Body of pancreas (tissue), 4 donors: ENCODE measurements around the gene NUCKS1.

Source experiments
- POLR2A ChIP-seq, 3 donors: fragments of 450-650 bp; IDR thresholded peaks; one replicate each; pipeline ENCODE4 v1.6.1; 2016; ENCODE audit warnings: antibody characterized with exemption in 3 of 3, mild to moderate bottlenecking in 2 of 3
- TF ChIP-seq, protein P1 (sequence below), 7 experiments: fragments of 450-650 bp in 4 of 7; fragments of 200-600 bp in 3 of 7; sonication (generic) in 3 of 7; IDR thresholded peaks; one replicate each; pipeline ENCODE4 v1.5.1; 2016 to 2019; ENCODE audit warnings: antibody characterized with exemption in 7 of 7

DNA sequence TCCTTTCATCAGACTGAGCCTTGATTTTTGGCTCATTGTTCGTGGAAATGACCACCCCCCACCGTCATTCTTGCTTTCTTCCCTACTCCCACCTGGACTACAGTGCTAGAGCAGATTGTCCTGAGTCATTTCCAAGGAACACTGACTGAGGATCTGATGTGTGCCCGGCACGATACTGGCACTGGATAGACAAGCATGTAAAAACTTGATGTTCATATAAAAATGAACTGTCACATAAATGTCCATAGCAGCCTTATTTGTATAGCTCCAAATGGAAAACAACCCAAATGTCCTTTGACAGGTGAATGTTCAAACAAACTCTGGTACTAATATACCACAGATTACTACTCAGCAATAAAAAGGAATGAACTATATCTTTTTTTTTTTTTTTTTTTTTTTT lies 51.1 kb downstream of the NUCKS1 start:
- TF ChIP-seq, protein P1, sequence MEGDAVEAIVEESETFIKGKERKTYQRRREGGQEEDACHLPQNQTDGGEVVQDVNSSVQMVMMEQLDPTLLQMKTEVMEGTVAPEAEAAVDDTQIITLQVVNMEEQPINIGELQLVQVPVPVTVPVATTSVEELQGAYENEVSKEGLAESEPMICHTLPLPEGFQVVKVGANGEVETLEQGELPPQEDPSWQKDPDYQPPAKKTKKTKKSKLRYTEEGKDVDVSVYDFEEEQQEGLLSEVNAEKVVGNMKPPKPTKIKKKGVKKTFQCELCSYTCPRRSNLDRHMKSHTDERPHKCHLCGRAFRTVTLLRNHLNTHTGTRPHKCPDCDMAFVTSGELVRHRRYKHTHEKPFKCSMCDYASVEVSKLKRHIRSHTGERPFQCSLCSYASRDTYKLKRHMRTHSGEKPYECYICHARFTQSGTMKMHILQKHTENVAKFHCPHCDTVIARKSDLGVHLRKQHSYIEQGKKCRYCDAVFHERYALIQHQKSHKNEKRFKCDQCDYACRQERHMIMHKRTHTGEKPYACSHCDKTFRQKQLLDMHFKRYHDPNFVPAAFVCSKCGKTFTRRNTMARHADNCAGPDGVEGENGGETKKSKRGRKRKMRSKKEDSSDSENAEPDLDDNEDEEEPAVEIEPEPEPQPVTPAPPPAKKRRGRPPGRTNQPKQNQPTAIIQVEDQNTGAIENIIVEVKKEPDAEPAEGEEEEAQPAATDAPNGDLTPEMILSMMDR (IDR thresholded peaks at IDR 0.05), result no peak
- TF ChIP-seq POLR2A (IDR thresholded peaks at IDR 0.05), result no peak
